H1 (cell line): ENCODE results near the gene MYO16. TPM values are rescaled to one million over a fixed set of nuclear protein-coding genes. Genes with fewer than 3 reads are reported as not detected.

Source experiments
- CTCF ChIA-PET: fragments of 300-600 bp; sonication (Branson Sonifier 250); formaldehyde crosslinking; loops from one replicate; lab custom pipeline; 2021; ENCODE audit not compliant: partially characterized antibody; lab: Charles Lee
- POLR2A ChIA-PET: fragments of 300-600 bp; sonication (Branson Sonifier 250); formaldehyde crosslinking; loops from one replicate; lab custom pipeline; 2021; ENCODE audit warnings: inconsistent platforms; ENCODE audit not compliant: partially characterized antibody; lab: Charles Lee
- DNase-seq, 2 experiments: peaks; one replicate each; pipeline versions ENCODE4 v3.0.0 to v3.0.0-alpha.2; 2010 to 2022; ENCODE audit warnings: low spot score in 2 of 2, low read depth in 1 of 2, mixed read lengths in 1 of 2
- FAIRE-seq: peaks from 2 replicates; lab custom pipeline; 2011; peaks lifted over from hg19 to GRCh38; lab: Jason Lieb, UNC
- H2AFZ ChIP-seq: 2 replicates; pipeline ENCODE4 v1.8.1; 2012; ENCODE audit warnings: low read length, inconsistent platforms
- H2AK5ac ChIP-seq: 2 replicates; pipeline ENCODE4 v1.6.1; 2013; ENCODE audit warnings: low read depth, low read length
- H2BK120ac ChIP-seq: replicated peaks from 2 replicates; pipeline ENCODE3; 2013; ENCODE audit warnings: low read depth, low read length, inconsistent platforms
- H2BK12ac ChIP-seq: 2 replicates; pipeline ENCODE4 v1.6.1; 2013; ENCODE audit warnings: low read depth, low read length
- H2BK15ac ChIP-seq: 2 replicates; pipeline ENCODE4 v1.6.1; 2013; ENCODE audit warnings: low read length
- H2BK20ac ChIP-seq: 2 replicates; pipeline ENCODE4 v1.6.1; 2013; ENCODE audit warnings: low read length
- H2BK5ac ChIP-seq: 2 replicates; pipeline ENCODE4 v1.6.1; 2013; ENCODE audit warnings: low read depth, low read length
- H3K14ac ChIP-seq: 2 replicates; pipeline ENCODE4 v1.6.1; 2013; ENCODE audit warnings: inconsistent platforms; ENCODE audit not compliant: insufficient read length
- H3K18ac ChIP-seq: 2 replicates; pipeline ENCODE4 v1.6.1; 2013; ENCODE audit warnings: low read length; ENCODE audit errors: extremely low read depth
- H3K23ac ChIP-seq: 2 replicates; pipeline ENCODE4 v1.6.1; 2013; ENCODE audit warnings: inconsistent platforms; ENCODE audit not compliant: insufficient read length
- H3K23me2 ChIP-seq: 2 replicates; pipeline ENCODE4 v1.6.1; 2013; ENCODE audit warnings: low read depth, low read length
- H3K27ac ChIP-seq: 2 replicates; pipeline ENCODE4 v1.6.1; 2011; ENCODE audit warnings: low read depth, low read length, inconsistent platforms
- H3K27me3 ChIP-seq, 4 experiments: replicated peaks in 1 of 4; 1 replicate in 1 of 4; 2 replicates in 3 of 4; pipeline versions ENCODE4 v1.6.1 to v1.8.1; 2011 to 2013; ENCODE audit warnings: low read length in 3 of 4, mild to moderate bottlenecking in 3 of 4, inconsistent platforms in 2 of 4, mixed read lengths in 2 of 4, moderate library complexity in 1 of 4; ENCODE audit not compliant: control insufficient read depth in 3 of 4, insufficient read depth in 3 of 4; ENCODE audit errors: extremely low read depth in 1 of 4
- H3K36me3 ChIP-seq, 4 experiments: 2 replicates each; pipeline versions ENCODE4 v1.6.1 to v1.8.1; 2011 to 2013; ENCODE audit warnings: mild to moderate bottlenecking in 4 of 4, low read length in 3 of 4, moderate library complexity in 2 of 4, control low read depth in 1 of 4, inconsistent platforms in 1 of 4; ENCODE audit not compliant: insufficient read depth in 4 of 4, control insufficient read depth in 2 of 4
- H3K4ac ChIP-seq: replicated peaks from 2 replicates; pipeline ENCODE3; 2013; ENCODE audit warnings: low read length, low read depth, mixed read lengths, inconsistent platforms; ENCODE audit not compliant: insufficient read length
- H3K4me1 ChIP-seq, 4 experiments: replicated peaks in 1 of 4; 1 replicate in 1 of 4; 2 replicates in 3 of 4; pipeline versions ENCODE4 v1.6.1 to v1.8.1; 2011 to 2013; ENCODE audit warnings: low read length in 3 of 4, inconsistent platforms in 2 of 4, mixed read lengths in 1 of 4; ENCODE audit not compliant: insufficient read depth in 4 of 4, control insufficient read depth in 3 of 4
- H3K4me2 ChIP-seq, 2 experiments: 2 replicates each; pipeline versions ENCODE4 v1.6.1 to v1.8.1; 2011 to 2013; ENCODE audit warnings: low read depth in 2 of 2, low read length in 2 of 2, control low read depth in 1 of 2, inconsistent platforms in 1 of 2, mild to moderate bottlenecking in 1 of 2; ENCODE audit not compliant: insufficient read depth in 1 of 2
- H3K4me3 ChIP-seq, 4 experiments: fragments of 200-600, 300-600 bp in 1 of 4; sonication (generic), shearing (Covaris generic), sonication (Bioruptor Twin) in 1 of 4; 2 replicates each; pipeline versions ENCODE4 v1.5.1 to v1.8.1; 2011 to 2016; ENCODE audit warnings: low read length in 4 of 4, low read depth in 3 of 4, control low read depth in 2 of 4, inconsistent platforms in 2 of 4, mild to moderate bottlenecking in 2 of 4, mixed read lengths in 1 of 4, moderate library complexity in 1 of 4; ENCODE audit not compliant: insufficient read depth in 2 of 4; ENCODE audit errors: extremely low read depth in 1 of 4
- H3K56ac ChIP-seq: replicated peaks from 2 replicates; pipeline ENCODE3; 2013; ENCODE audit warnings: low read depth, mild to moderate bottlenecking, mixed read lengths, low read length, inconsistent platforms; ENCODE audit not compliant: insufficient read length
- H3K79me1 ChIP-seq: 2 replicates; pipeline ENCODE4 v1.6.1; 2013; ENCODE audit warnings: low read depth, low read length, control low read depth
- H3K79me2 ChIP-seq, 2 experiments: 2 replicates each; pipeline versions ENCODE4 v1.6.1 to v1.8.1; 2012 to 2013; ENCODE audit warnings: low read length in 2 of 2, mild to moderate bottlenecking in 2 of 2, inconsistent platforms in 1 of 2; ENCODE audit not compliant: insufficient read depth in 2 of 2, control insufficient read depth in 1 of 2
- H3K9ac ChIP-seq, 4 experiments: replicated peaks in 1 of 4; 1 replicate in 1 of 4; 2 replicates in 3 of 4; pipeline versions ENCODE4 v1.6.1 to v1.8.1; 2011 to 2013; ENCODE audit warnings: low read depth in 3 of 4, low read length in 3 of 4, control low read depth in 2 of 4, mild to moderate bottlenecking in 2 of 4, moderate library complexity in 2 of 4, inconsistent platforms in 1 of 4; ENCODE audit errors: extremely low read depth in 1 of 4
- H3K9me3 ChIP-seq, 2 experiments: 2 replicates each; pipeline versions ENCODE4 v1.6.1 to v1.8.1; 2012 to 2013; ENCODE audit warnings: mild to moderate bottlenecking in 2 of 2, moderate library complexity in 2 of 2, control low read depth in 1 of 2, inconsistent platforms in 1 of 2, low read depth in 1 of 2, low read length in 1 of 2, mixed read lengths in 1 of 2; ENCODE audit not compliant: insufficient read depth in 2 of 2
- H4K20me1 ChIP-seq, 2 experiments: replicated peaks in 1 of 2; 2 replicates each; pipeline versions ENCODE3 to v1.8.1; 2011 to 2013; ENCODE audit warnings: inconsistent platforms in 2 of 2, low read length in 2 of 2, mild to moderate bottlenecking in 1 of 2; ENCODE audit not compliant: insufficient read depth in 2 of 2, control insufficient read depth in 1 of 2
- H4K5ac ChIP-seq: 2 replicates; pipeline ENCODE4 v1.6.1; 2013; ENCODE audit warnings: low read length, low read depth, mixed read lengths, inconsistent platforms; ENCODE audit not compliant: insufficient read length
- H4K8ac ChIP-seq: 2 replicates; pipeline ENCODE4 v1.8.0; 2013; ENCODE audit warnings: mild to moderate bottlenecking, moderate library complexity, low read length, inconsistent platforms; ENCODE audit not compliant: insufficient read depth; ENCODE audit errors: extremely low read depth
- H4K91ac ChIP-seq: replicated peaks from 2 replicates; pipeline ENCODE3; 2013; ENCODE audit warnings: low read length, mixed read lengths, inconsistent platforms; ENCODE audit not compliant: insufficient read length
- BCL11A ChIP-seq, 2 experiments: IDR thresholded peaks; one replicate each; pipeline ENCODE4 v1.6.1; 2011; ENCODE audit warnings: low read depth in 2 of 2, low read length in 2 of 2, mild to moderate bottlenecking in 2 of 2
- CBX5 ChIP-seq: fragments of 300-800, 300-1000 bp; sonication (generic); IDR thresholded peaks from 2 replicates; pipeline ENCODE4 v1.7.1; 2016; ENCODE audit warnings: antibody characterized with exemption, low read length, low read depth
- CREB1 ChIP-seq: IDR thresholded peaks from 2 replicates; pipeline ENCODE4 v1.6.1; 2012; ENCODE audit warnings: inconsistent platforms
- GABPA ChIP-seq: IDR thresholded peaks from 2 replicates; pipeline ENCODE4 v1.6.1; 2011; ENCODE audit warnings: mild to moderate bottlenecking, low read length, moderate library complexity, borderline replicate concordance; ENCODE audit not compliant: insufficient read depth
- GTF2F1 ChIP-seq: IDR thresholded peaks from 2 replicates; pipeline ENCODE4 v1.6.1; 2012; ENCODE audit warnings: low read depth, low read length, improper control_type of control experiment, borderline replicate concordance
- HDAC2 ChIP-seq, 2 experiments: fragments of 300-600 bp in 1 of 2; sonication (generic) in 1 of 2; IDR thresholded peaks; 2 replicates each; pipeline ENCODE4 v1.6.1; 2011 to 2012; ENCODE audit warnings: low read depth in 2 of 2, low read length in 2 of 2, mild to moderate bottlenecking in 2 of 2, moderate library complexity in 2 of 2, borderline replicate concordance in 1 of 2, inconsistent platforms in 1 of 2
- JUND ChIP-seq: IDR thresholded peaks from 2 replicates; pipeline ENCODE4 v1.6.1; 2011; ENCODE audit warnings: mild to moderate bottlenecking, improper control_type of control experiment, low read length
- POLR2A ChIP-seq, 2 experiments: IDR thresholded peaks; 1 replicate in 1 of 2; 2 replicates in 1 of 2; pipeline ENCODE4 v1.6.1; 2011; ENCODE audit warnings: low read depth in 2 of 2, low read length in 2 of 2, mild to moderate bottlenecking in 2 of 2; ENCODE audit errors: control extremely low read depth in 1 of 2
- POU5F1 ChIP-seq: IDR thresholded peaks from 2 replicates; pipeline ENCODE4 v1.6.1; 2011; ENCODE audit warnings: low read depth, mild to moderate bottlenecking, low read length, moderate library complexity
- RBBP5 ChIP-seq: IDR thresholded peaks from 2 replicates; pipeline ENCODE4 v1.7.1; 2012; ENCODE audit warnings: low read depth, mild to moderate bottlenecking, inconsistent platforms, low read length, moderate library complexity, borderline replicate concordance
- RXRA ChIP-seq: IDR thresholded peaks from 2 replicates; pipeline ENCODE4 v1.6.1; 2011; ENCODE audit warnings: low read depth, mild to moderate bottlenecking, low read length, moderate library complexity; ENCODE audit not compliant: insufficient read depth
- SP4 ChIP-seq: IDR thresholded peaks from 2 replicates; pipeline ENCODE4 v1.6.1; 2012; ENCODE audit warnings: low read length, inconsistent platforms
- TAF1 ChIP-seq: IDR thresholded peaks from 2 replicates; pipeline ENCODE4 v1.6.1; 2011; ENCODE audit warnings: mild to moderate bottlenecking, low read depth, low read length
- TEAD4 ChIP-seq: IDR thresholded peaks from 2 replicates; pipeline ENCODE4 v1.6.1; 2012; ENCODE audit warnings: low read depth, low read length, inconsistent platforms, mixed read lengths
- WGBS, 2 experiments: shearing (Covaris generic) in 1 of 2; methylation state at CpG; one replicate each; pipeline versions ENCODE4 v1.1.6 to v1.1.7; 2013 to 2015; ENCODE audit warnings: low lambda C conversion rate in 2 of 2, mixed read lengths in 2 of 2, inconsistent platforms in 1 of 2, low coverage in 1 of 2, missing lambda C conversion rate in 1 of 2; ENCODE audit not compliant: insufficient replicate concordance in 2 of 2, insufficient coverage in 1 of 2, insufficient read length in 1 of 2; ENCODE audit errors: extremely low coverage in 1 of 2, missing lambda C conversion rate in 1 of 2; 5-methylcytosine and 5-hydroxymethylcytosine counted together
- polyA plus RNA-seq, 7 experiments: library from polyadenylated mRNA; depleted of rRNA in 3 of 7; stranded (reverse) in 5 of 7; unstranded in 2 of 7; fragments of >200 nt in 5 of 7; fragments of 200-250 nt in 2 of 7; gene quantifications; 1 replicate in 5 of 7; 2 replicates in 1 of 7; 4 replicates in 1 of 7; pipeline versions ENCODE4 v1.2.1 to v1.2.3, GENCODE V29; 2011 to 2013; ENCODE audit warnings: missing spikeins in 2 of 7, mixed read lengths in 2 of 7
- total RNA-seq: library from RNA; stranded (reverse); fragmentation: NEBNext Ultra II Directional; extraction: Animal tissue kit (Norgen Biotek cat#: 25700); gene quantifications from 2 replicates; pipeline ENCODE4 v1.2.1, GENCODE V29; 2021
- TF ChIP-seq, protein P1 (sequence below): IDR thresholded peaks from 2 replicates; pipeline ENCODE4 v1.6.1; 2011; ENCODE audit warnings: low read depth, mild to moderate bottlenecking, low read length; ENCODE audit not compliant: insufficient read depth

The MYO16 gene
- total and polyA plus RNA-seq, 2 of the 8 experiments (the other 6 are each of a cell fraction or from before 2014, with no cell fraction given), result 0.02 to 0.22 TPM

DNA sequence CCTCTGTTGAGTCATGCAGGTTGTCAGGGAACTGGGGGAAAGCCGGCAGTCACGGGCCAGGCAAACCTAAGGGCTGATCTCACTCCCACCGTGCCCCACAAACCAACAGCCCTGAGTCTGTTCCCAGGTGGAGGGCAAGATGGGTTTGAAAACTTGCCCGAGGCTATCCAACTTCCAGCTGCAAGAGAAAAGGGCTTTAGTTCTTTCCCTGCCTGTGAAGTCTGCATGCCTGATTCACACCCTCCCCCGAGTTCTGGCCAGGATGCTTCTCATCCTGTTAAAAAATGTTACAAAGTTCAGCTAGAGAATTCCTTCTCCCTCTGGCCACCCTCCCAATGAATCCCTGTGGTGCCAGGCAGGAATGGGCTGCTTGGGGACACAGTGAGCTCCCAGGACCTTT, 33.1 kb downstream of the MYO16 start:
- H3K9me3 ChIP-seq, result peaks cover 3 to 11% of the 10 kb centered on the region in 2 experiments; a peak in 1 of 4 replicates
- no peak overlapping the region for H3K56ac ChIP-seq
- no peak overlapping the region for H4K5ac ChIP-seq
- no peak overlapping the region for H3K23ac ChIP-seq
- H2BK5ac ChIP-seq, result no peak overlapping the region
- no peaks in the 10 kb centered on the region for H3K4me1 ChIP-seq
- H4K8ac ChIP-seq, result no peak overlapping the region
- no peak for DNase-seq
- no peaks in the 10 kb centered on the region for H3K36me3 ChIP-seq
- H2BK15ac ChIP-seq, result no peak overlapping the region
- H3K27me3 ChIP-seq, result no peaks in the 10 kb centered on the region
- no peaks in the 10 kb centered on the region for H3K23me2 ChIP-seq
- no peaks in the 10 kb centered on the region for H3K79me1 ChIP-seq
- H2BK20ac ChIP-seq, result no peak overlapping the region
- no peak overlapping the region for H2AK5ac ChIP-seq
- no peak overlapping the region for H2AFZ ChIP-seq
- 90% methylated on average over 5 of the region's 5 CpGs; no CpG with 5 or more reads in 1 of the 2 experiments for WGBS, 2 experiments
- no peak overlapping the region for H2BK120ac ChIP-seq
- no peak overlapping the region for H3K4me2 ChIP-seq
- no peaks in the 10 kb centered on the region for H3K79me2 ChIP-seq
- POLR2A ChIA-PET, result no interaction called here
- no peak overlapping the region for H3K27ac ChIP-seq
- no peak overlapping the region for H3K18ac ChIP-seq
- no peak overlapping the region for H3K14ac ChIP-seq
- H4K91ac ChIP-seq, result no peak overlapping the region
- H3K4ac ChIP-seq, result no peak overlapping the region
- H3K9ac ChIP-seq, result no peak overlapping the region
- no peak overlapping the region for H2BK12ac ChIP-seq
- no peak overlapping the region for H3K4me3 ChIP-seq
- no peak for FAIRE-seq
- no peaks in the 10 kb centered on the region for H4K20me1 ChIP-seq
- CTCF ChIA-PET, result interaction anchor here (1.1 kb wide), 1 partner anchor 9 kb away, joined by 3 read pairs; no protein-coding TSS in a partner anchor
- TF ChIP-seq TAF1 (no peak), RBBP5 (no peak), SP4 (no peak), POLR2A (IDR thresholded peaks at IDR 0.05; ENCODE audit: control extremely low read depth in 1 of 2, low read depth in 2 of 2, low read length in 2 of 2) (no peak), CBX5 (no peak), GABPA (no peak), HDAC2 (IDR thresholded peaks at IDR 0.05; ENCODE audit: borderline replicate concordance in 1 of 2, low read depth in 2 of 2, low read length in 2 of 2) (no peak), CREB1 (no peak), BCL11A (IDR thresholded peaks at IDR 0.05; ENCODE audit: low read depth in 2 of 2, low read length in 2 of 2) (no peak), GTF2F1 (no peak), TEAD4 (no peak), POU5F1 (no peak), JUND (no peak), RXRA (no peak)
- TF ChIP-seq, protein P1, sequence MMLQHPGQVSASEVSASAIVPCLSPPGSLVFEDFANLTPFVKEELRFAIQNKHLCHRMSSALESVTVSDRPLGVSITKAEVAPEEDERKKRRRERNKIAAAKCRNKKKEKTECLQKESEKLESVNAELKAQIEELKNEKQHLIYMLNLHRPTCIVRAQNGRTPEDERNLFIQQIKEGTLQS, result no peak
